NK-92 (cell line): ENCODE measurements around the gene MYF5.
"Not testable (repeated sequence)": the region's sequence is repeated elsewhere in the genome, so short reads cannot be mapped to it uniquely, and the experiment has no call there.

Experiments used
- DNase-seq: peaks from one replicate; lab custom pipeline; 2025; ENCODE audit not compliant: unreplicated experiment; lab: John Stamatoyannopoulos, UW

MYF5 gene

GRCh38 chr12:80716696-80717469 lies at the start of gene MYF5:
Gene MYF5 (plus strand): TSS chr12:80716912. CDS start chr12:80717064, 152 bp downstream.
- DNase-seq = no peak

- DNase-seq = no peak
Observed at GRCh38 chr12:80670214-80670613, 46.5 kb upstream of the MYF5 start.

GRCh38 chr12:80676042-80676636 lies 40.6 kb upstream of the MYF5 start:
- not testable (repeated sequence) for DNase-seq

- DNase-seq = no peak
Observed at GRCh38 chr12:80676856-80677255, 39.9 kb upstream of the MYF5 start.

GRCh38 chr12:80677994-80678393 lies 38.7 kb upstream of the MYF5 start:
- no peak for DNase-seq

GRCh38 chr12:80679346-80680131 lies 37.2 kb upstream of the MYF5 start:
- DNase-seq = no peak

- no peak for DNase-seq
Observed at GRCh38 chr12:80681287-80681686, 35.4 kb upstream of the MYF5 start.

GRCh38 chr12:80681786-80682185 lies 34.9 kb upstream of the MYF5 start:
- no peak for DNase-seq

GRCh38 chr12:80684077-80684495 lies 32.6 kb upstream of the MYF5 start:
- DNase-seq = no peak

- DNase-seq = no peak
Observed at GRCh38 chr12:80690090-80690489, 26.6 kb upstream of the MYF5 start.

- DNase-seq = no peak
Observed at GRCh38 chr12:80690513-80690912, 26.2 kb upstream of the MYF5 start.

GRCh38 chr12:80692114-80692513 lies 24.6 kb upstream of the MYF5 start:
- no peak for DNase-seq

GRCh38 chr12:80697270-80697887 lies 19.3 kb upstream of the MYF5 start:
- no peak for DNase-seq

- no peak for DNase-seq
Observed at GRCh38 chr12:80698256-80698655, 18.5 kb upstream of the MYF5 start.

GRCh38 chr12:80698847-80699542 lies 17.7 kb upstream of the MYF5 start:
- no peak for DNase-seq

- no peak for DNase-seq
Observed at GRCh38 chr12:80700327-80700726, 16.4 kb upstream of the MYF5 start.

GRCh38 chr12:80701388-80701787 lies 15.3 kb upstream of the MYF5 start:
- DNase-seq = no peak

GRCh38 chr12:80702889-80703805 lies 13.6 kb upstream of the MYF5 start:
- DNase-seq = no peak

- no peak for DNase-seq
Observed at GRCh38 chr12:80704420-80704819, 12.3 kb upstream of the MYF5 start.
